Breast epithelium (tissue), 4 donors: ENCODE data around the gene BHLHE41. TPM values are rescaled to one million over a fixed set of nuclear protein-coding genes. Genes with fewer than 3 reads are reported as not detected.

Source experiments
- DNase-seq, 2 donors: peaks; one replicate each; pipeline ENCODE4 v3.0.0-alpha.2; 2019; ENCODE audit warnings: low spot score in 2 of 2
- H3K27ac ChIP-seq, 2 donors: fragments of 200-600 bp; sonication (generic) in 1 of 2; one replicate each; pipeline ENCODE4 v1.5.1; 2016 to 2019; ENCODE audit warnings: mild to moderate bottlenecking in 1 of 2
- H3K27me3 ChIP-seq, 2 donors: fragments of 200-600 bp; sonication (generic) in 1 of 2; one replicate each; pipeline versions ENCODE4 v1.5.1 to v1.6.0; 2017 to 2019; ENCODE audit warnings: control low read depth in 1 of 2, mild to moderate bottlenecking in 1 of 2
- H3K36me3 ChIP-seq: fragments of 200-600 bp; one replicate; pipeline ENCODE4 v1.5.1; 2019
- H3K4me1 ChIP-seq, 2 donors: fragments of 200-600 bp; sonication (generic); one replicate each; pipeline ENCODE4 v1.5.1; 2016 to 2019; ENCODE audit warnings: control low read depth in 1 of 2
- H3K4me3 ChIP-seq, 3 donors: fragments of 200-600 bp; sonication (generic); 1 replicate in 2 of 3; 2 replicates in 1 of 3; pipeline ENCODE4 v1.5.1; 2016 to 2019; ENCODE audit warnings: mild to moderate bottlenecking in 3 of 3, moderate library complexity in 2 of 3
- H3K9me3 ChIP-seq, 2 donors: fragments of 200-600 bp; sonication (generic) in 1 of 2; one replicate each; pipeline ENCODE4 v1.5.1; 2016 to 2019; ENCODE audit warnings: control low read depth in 1 of 2
- CTCF ChIP-seq, 3 donors: fragments of 450-650 bp; IDR thresholded peaks; one replicate each; pipeline ENCODE4 v1.5.1; 2016 to 2017; ENCODE audit warnings: antibody characterized with exemption in 3 of 3, mild to moderate bottlenecking in 3 of 3, moderate library complexity in 3 of 3
- POLR2A ChIP-seq: fragments of 450-650 bp; IDR thresholded peaks from one replicate; pipeline ENCODE4 v1.6.1; 2016; ENCODE audit warnings: antibody characterized with exemption, mild to moderate bottlenecking, moderate library complexity
- POLR2AphosphoS5 ChIP-seq, 3 donors: sonication (generic); formaldehyde crosslinking; IDR thresholded peaks; one replicate each; pipeline ENCODE4 v1.6.1; 2017; ENCODE audit warnings: antibody characterized with exemption in 3 of 3
- intact Hi-C: fragments of 100-400 bp; cut with DNase I; formaldehyde crosslinking; loops from one replicate; pipeline ENCODE4 v1.15.1; 2023; ENCODE audit warnings: low total_unique reads
- total RNA-seq, 3 donors: library from RNA; depleted of rRNA; stranded (reverse); fragments of >200 nt; gene quantifications; one replicate each; pipeline ENCODE4 v1.1.0, GENCODE V29; 2016

Gene BHLHE41
- total RNA-seq, 3 donors from 2014 or later: 5.6 to 29.7 (median 9.2) TPM

- no peak for DNase-seq
- Histone ChIP-seq H3K4me3 (no peak overlapping the region), H3K9me3 (no peaks in the 10 kb centered on the region), H3K27ac (no peak overlapping the region), H3K4me1 (no peaks in the 10 kb centered on the region), H3K27me3 (no peaks in the 10 kb centered on the region), H3K36me3 (no peaks in the 10 kb centered on the region)
- intact Hi-C loops: no loop called here
- no peak for TF ChIP-seq POLR2A
- no peak for TF ChIP-seq CTCF (IDR thresholded peaks at IDR 0.05)
- no peak for TF ChIP-seq POLR2AphosphoS5 (IDR thresholded peaks at IDR 0.05)
Measured at GRCh38 chr12:26153421-26154154, 28.8 kb upstream of the BHLHE41 start.

GRCh38 chr12:26152507-26153102 lies 27.8 kb upstream of the BHLHE41 start:
- H3K4me1 ChIP-seq: no peaks in the 10 kb centered on the region
- no peak for DNase-seq
- TF ChIP-seq CTCF (IDR thresholded peaks at IDR 0.05) (no peak), POLR2AphosphoS5 (IDR thresholded peaks at IDR 0.05) (no peak), POLR2A (no peak)
- no peaks in the 10 kb centered on the region for H3K36me3 ChIP-seq
- intact Hi-C loops: no loop called here
- H3K27me3 ChIP-seq: no peaks in the 10 kb centered on the region
- H3K4me3 ChIP-seq: no peak overlapping the region
- H3K9me3 ChIP-seq: no peaks in the 10 kb centered on the region
- no peak overlapping the region for H3K27ac ChIP-seq

GRCh38 chr12:26150736-26151450 lies 26.1 kb upstream of the BHLHE41 start:
- Histone ChIP-seq H3K27me3 (no peaks in the 10 kb centered on the region), H3K9me3 (no peaks in the 10 kb centered on the region), H3K4me3 (no peak overlapping the region), H3K27ac (peak overlapping the region; percentile 21 to 54), H3K36me3 (no peaks in the 10 kb centered on the region), H3K4me1 (no peaks in the 10 kb centered on the region)
- peak in 1 of 2 donors; percentile 35 for DNase-seq
- TF ChIP-seq POLR2A: no peak
- TF ChIP-seq CTCF (IDR thresholded peaks at IDR 0.05): no peak
- intact Hi-C loops: no loop called here

GRCh38 chr12:26149968-26150500 lies 25.2 kb upstream of the BHLHE41 start:
- intact Hi-C loops: no loop called here

More at GRCh38 chr12:26149968-26150500, 25.2 kb upstream of the BHLHE41 start:
- no peaks in the 10 kb centered on the region for H3K27me3 ChIP-seq
- H3K4me3 ChIP-seq: no peak overlapping the region
- peak overlapping the region in 1 of 2 donors; percentile 21 for H3K27ac ChIP-seq
- no peak for DNase-seq
- H3K36me3 ChIP-seq: no peaks in the 10 kb centered on the region
- no peaks in the 10 kb centered on the region for H3K4me1 ChIP-seq
- no peak for TF ChIP-seq CTCF (IDR thresholded peaks at IDR 0.05)
- H3K9me3 ChIP-seq: no peaks in the 10 kb centered on the region
